Uterus (tissue), 4 donors: ENCODE measurements around the gene MAT1A. TPM values are rescaled to one million over a fixed set of nuclear protein-coding genes. Genes with fewer than 3 reads are reported as not detected.

ENCODE experiments used
- DNase-seq, 2 donors: peaks; one replicate each; pipeline ENCODE4 v3.0.0-alpha.2; 2019 to 2020
- H3K27ac ChIP-seq, 2 donors: fragments of 200-600 bp; sonication (generic); 1 replicate in 1 of 2; 2 replicates in 1 of 2; pipeline ENCODE4 v1.5.1; 2016 to 2018
- H3K27me3 ChIP-seq, 2 donors: fragments of 200-600 bp; sonication (generic); one replicate each; pipeline ENCODE4 v1.5.1; 2018 to 2019; ENCODE audit warnings: control low read depth in 1 of 2
- H3K36me3 ChIP-seq, 2 donors: fragments of 200-600 bp; sonication (generic); one replicate each; pipeline ENCODE4 v1.5.1; 2019; ENCODE audit warnings: control low read depth in 1 of 2
- H3K4me1 ChIP-seq, 2 donors: fragments of 200-600 bp; sonication (generic); one replicate each; pipeline ENCODE4 v1.5.1; 2018 to 2019; ENCODE audit warnings: control low read depth in 1 of 2
- H3K4me3 ChIP-seq, 2 donors: fragments of 200-600 bp; sonication (generic); 1 replicate in 1 of 2; 2 replicates in 1 of 2; pipeline ENCODE4 v1.5.1; 2018 to 2019; ENCODE audit warnings: mild to moderate bottlenecking in 1 of 2
- H3K9me3 ChIP-seq, 2 donors: fragments of 200-600 bp; sonication (generic); one replicate each; pipeline ENCODE4 v1.5.1; 2019; ENCODE audit warnings: control low read depth in 1 of 2
- CTCF ChIP-seq, 4 experiments: fragments of 200-600 bp in 2 of 4; fragments of 450-650 bp in 2 of 4; sonication (generic) in 2 of 4; IDR thresholded peaks; one replicate each; pipeline ENCODE4 v1.5.1; 2016 to 2019; ENCODE audit warnings: antibody characterized with exemption in 4 of 4, mild to moderate bottlenecking in 2 of 4, moderate library complexity in 1 of 4
- POLR2A ChIP-seq, 2 donors: fragments of 450-650 bp; IDR thresholded peaks; one replicate each; pipeline ENCODE4 v1.6.1; 2016; ENCODE audit warnings: antibody characterized with exemption in 2 of 2, mild to moderate bottlenecking in 1 of 2, moderate library complexity in 1 of 2
- intact Hi-C: fragments of 100-400 bp; cut with DNase I; formaldehyde crosslinking; loops from one replicate; pipeline ENCODE4 v1.15.1; 2023; ENCODE audit warnings: low total_unique reads
- total RNA-seq, 4 donors: library from RNA; depleted of rRNA in 3 of 4; stranded (reverse); fragments of >200 nt in 3 of 4; gene quantifications; one replicate each; pipeline versions ENCODE4 v1.1.0 to v1.2.4, GENCODE V29; 2014 to 2023
- donor health status: DM: yes; HTN: yes; CAD: no.

Gene MAT1A
- total RNA-seq, 4 donors from 2014 or later = 0.21 TPM; not detected in 3

- no peaks in the 10 kb centered on the region for H3K36me3 ChIP-seq
- TF ChIP-seq POLR2A (IDR thresholded peaks at IDR 0.05) (no peak), CTCF (IDR thresholded peaks at IDR 0.05) (no peak)
- no peak overlapping the region for H3K4me3 ChIP-seq
- no peaks in the 10 kb centered on the region for H3K27me3 ChIP-seq
- no peak overlapping the region for H3K27ac ChIP-seq
- DNase-seq = no peak
- H3K9me3 ChIP-seq = no peaks in the 10 kb centered on the region
- H3K4me1 ChIP-seq = no peaks in the 10 kb centered on the region
- intact Hi-C loops = no loop called here
Measured at GRCh38 chr10:80292607-80293239, 3.3 kb upstream of the MAT1A start.

GRCh38 chr10:80290474-80291220 lies 1.2 kb upstream of the MAT1A start:
- TF ChIP-seq POLR2A (IDR thresholded peaks at IDR 0.05) (no peak), CTCF (IDR thresholded peaks at IDR 0.05) (no peak)
- intact Hi-C loops = no loop called here
- H3K4me1 ChIP-seq = no peaks in the 10 kb centered on the region
- H3K9me3 ChIP-seq = no peaks in the 10 kb centered on the region
- H3K27ac ChIP-seq = no peak overlapping the region
- no peak for DNase-seq
- no peak overlapping the region for H3K4me3 ChIP-seq
- no peaks in the 10 kb centered on the region for H3K27me3 ChIP-seq
- no peaks in the 10 kb centered on the region for H3K36me3 ChIP-seq

GRCh38 chr10:80288849-80289248 lies 609 bp downstream of the MAT1A start:
- Histone ChIP-seq H3K36me3 (no peaks in the 10 kb centered on the region), H3K4me3 (no peak overlapping the region), H3K27ac (no peak overlapping the region), H3K4me1 (no peaks in the 10 kb centered on the region), H3K9me3 (no peaks in the 10 kb centered on the region), H3K27me3 (no peaks in the 10 kb centered on the region)
- DNase-seq = no peak
- intact Hi-C loops = no loop called here
- TF ChIP-seq POLR2A (IDR thresholded peaks at IDR 0.05) = no peak
- no peak for TF ChIP-seq CTCF (IDR thresholded peaks at IDR 0.05)

- no peaks in the 10 kb centered on the region for H3K36me3 ChIP-seq
- H3K4me1 ChIP-seq = no peaks in the 10 kb centered on the region
- H3K27me3 ChIP-seq = no peaks in the 10 kb centered on the region
- no peak overlapping the region for H3K4me3 ChIP-seq
- no peak for DNase-seq
- H3K9me3 ChIP-seq = no peaks in the 10 kb centered on the region
- TF ChIP-seq POLR2A (IDR thresholded peaks at IDR 0.05) = no peak
- TF ChIP-seq CTCF (IDR thresholded peaks at IDR 0.05) = no peak
- no peak overlapping the region for H3K27ac ChIP-seq
- intact Hi-C loops = no loop called here
Measured at GRCh38 chr10:80284522-80284921, 4.9 kb downstream of the MAT1A start.

- no peaks in the 10 kb centered on the region for H3K9me3 ChIP-seq
- TF ChIP-seq POLR2A (IDR thresholded peaks at IDR 0.05) (no peak), CTCF (IDR thresholded peaks at IDR 0.05) (no peak)
- H3K27ac ChIP-seq = no peak overlapping the region
- H3K4me3 ChIP-seq = no peak overlapping the region
- no peaks in the 10 kb centered on the region for H3K27me3 ChIP-seq
- intact Hi-C loops = no loop called here
- no peak for DNase-seq
- no peaks in the 10 kb centered on the region for H3K36me3 ChIP-seq
- no peaks in the 10 kb centered on the region for H3K4me1 ChIP-seq
Measured at GRCh38 chr10:80283536-80284199, 5.8 kb downstream of the MAT1A start.
